ENCODE data around the gene GPC6. TPM values are rescaled to one million over a fixed set of nuclear protein-coding genes. Genes with fewer than 3 reads are reported as not detected.

The GPC6 gene
- total and polyA plus RNA-seq, 9 of the 15 experiments (the other 6 are each of a cell fraction or from before 2014, with no cell fraction given), result under 0.01 to 0.20 (median 0.01) TPM; not detected in 4

GRCh38 chr13:93190006-93190405, 36.6 kb upstream of the GPC6 start:
- CTCF ChIA-PET (ENCODE audit: low intra/inter-chr PET ratio), result no interaction called here
- no peaks in the 10 kb centered on the region for H4K20me1 ChIP-seq (replicated peaks; ENCODE audit: control insufficient read depth, insufficient read depth, low read length)
- H3K9me3 ChIP-seq (replicated peaks; ENCODE audit: control insufficient read depth, insufficient read depth, low read depth, low read length), result no peaks in the 10 kb centered on the region
- ATAC-seq (no peak), FAIRE-seq (no peak), DNase-seq (ENCODE audit: extremely low read depth in 1 of 4, low spot score in 3 of 4) (no peak)
- BruUV-seq (replicated peaks), result no TSS peak
- no peaks in the 10 kb centered on the region for H3K36me3 ChIP-seq (ENCODE audit: control insufficient read depth, insufficient read depth, low read length)
- no peaks in the 10 kb centered on the region for H3K27me3 ChIP-seq (ENCODE audit: control insufficient read depth in 2 of 2, insufficient read depth in 2 of 2, low read length in 2 of 2)
- WGBS (ENCODE audit: insufficient coverage, low coverage, missing lambda C conversion rate), result 0% methylated on average over 2 of the region's 2 CpGs
- in situ Hi-C loops (cut with MboI), result loop anchor here (25.0 kb wide), 1 partner anchor 297 kb away; no protein-coding TSS in a partner anchor
- no peaks in the 10 kb centered on the region for H3K79me2 ChIP-seq (ENCODE audit: control insufficient read depth, insufficient read depth, low read length)
- no peaks in the 10 kb centered on the region for H3K4me1 ChIP-seq (replicated peaks in 1 of 2; ENCODE audit: control insufficient read depth in 2 of 2, insufficient read depth in 2 of 2, low read length in 2 of 2)
- H3K4me3 ChIP-seq, result no peak overlapping the region
- POLR2A ChIA-PET, result no interaction called here
- H3K4me2 ChIP-seq (ENCODE audit: insufficient read depth, low read length), result no peak overlapping the region
- H3K9me1 ChIP-seq (ENCODE audit: control insufficient read depth, insufficient read depth, low read length), result no peaks in the 10 kb centered on the region
- no peak overlapping the region for H2AFZ ChIP-seq (ENCODE audit: low read depth, low read length)
- no peak overlapping the region for H3K27ac ChIP-seq (ENCODE audit: extremely low read depth, low read depth, low read length)
- intact Hi-C loops (cut with micrococcal nuclease), result no loop called here
- no peak overlapping the region for H3K9ac ChIP-seq (ENCODE audit: insufficient read depth in 1 of 2, low read depth in 2 of 2, low read length in 2 of 2)
- no peak for TF ChIP-seq WHSC1 (IDR thresholded peaks at IDR 0.05; ENCODE audit: low read length)
- TF ChIP-seq NFIC (IDR thresholded peaks at IDR 0.05), result no peak
- no peak for TF ChIP-seq SMARCB1 (IDR thresholded peaks at IDR 0.05; ENCODE audit: insufficient read length, low read depth)
- no peak for TF ChIP-seq NEUROD1 (IDR thresholded peaks at IDR 0.05; ENCODE audit: borderline replicate concordance, low read depth, low read length, partially characterized antibody)
- no peak for TF ChIP-seq FOXP1 (CRISPR knock-in tag; IDR thresholded peaks at IDR 0.05)
- TF ChIP-seq BRF1 (IDR thresholded peaks at IDR 0.05; ENCODE audit: borderline replicate concordance, extremely low read depth, insufficient read length), result no peak
- TF ChIP-seq MTF1 (CRISPR knock-in tag; IDR thresholded peaks at IDR 0.05; ENCODE audit: borderline replicate concordance), result no peak
- no peak for TF ChIP-seq SRSF9 (IDR thresholded peaks at IDR 0.05; ENCODE audit: borderline replicate concordance, low read depth, low read length)
- no peak for TF ChIP-seq ATF2 (CRISPR knock-in tag; IDR thresholded peaks at IDR 0.05)
- TF ChIP-seq BHLHE40 (IDR thresholded peaks at IDR 0.05; ENCODE audit: low read length), result no peak
- no peak for TF ChIP-seq TFE3 (CRISPR knock-in tag; IDR thresholded peaks at IDR 0.05)
- no peak for TF ChIP-seq RBM22 (IDR thresholded peaks at IDR 0.05; ENCODE audit: low read depth, low read length, poor library complexity, severe bottlenecking)
- no peak for TF ChIP-seq SIN3A (IDR thresholded peaks at IDR 0.05; ENCODE audit: borderline replicate concordance in 2 of 2, control insufficient read depth in 1 of 2, low read depth in 2 of 2, low read length in 2 of 2)
- TF ChIP-seq ZNF511 (CRISPR knock-in tag; IDR thresholded peaks at IDR 0.05), result no peak
- no peak for TF ChIP-seq DIDO1 (tag; IDR thresholded peaks at IDR 0.05; ENCODE audit: low read depth)
- TF ChIP-seq KDM4B (IDR thresholded peaks at IDR 0.05; ENCODE audit: borderline replicate concordance in 2 of 2, low read depth in 1 of 2), result no peak
- TF ChIP-seq RNF2 (IDR thresholded peaks at IDR 0.05), result no peak
